ENCODE measurements around the gene COQ6. TPM values are rescaled to one million over a fixed set of nuclear protein-coding genes. Genes with fewer than 3 reads are reported as not detected.

COQ6 gene
- total RNA-seq (2022) (21.9 and 24.5 TPM in 2 replicates), Bru-seq, nascent RNA (percentile 67 among the genes with signal in this experiment), BruChase-seq, experiment 1, labeled RNA remaining after a 6-hour chase (percentile 63 among the genes with signal in this experiment), BruChase-seq, experiment 2, labeled RNA remaining after a 2-hour chase (percentile 61 among the genes with signal in this experiment)
- long read RNA-seq, transcript COQ6-201 (12 exons, 2,118 nt), result major isoform, 34 of 47 reads
- long read RNA-seq, partial matches to known transcripts, result 5 of 47 reads
- long read RNA-seq, other reads (novel, unspliced or antisense), result 8 of 47 reads

DNA sequence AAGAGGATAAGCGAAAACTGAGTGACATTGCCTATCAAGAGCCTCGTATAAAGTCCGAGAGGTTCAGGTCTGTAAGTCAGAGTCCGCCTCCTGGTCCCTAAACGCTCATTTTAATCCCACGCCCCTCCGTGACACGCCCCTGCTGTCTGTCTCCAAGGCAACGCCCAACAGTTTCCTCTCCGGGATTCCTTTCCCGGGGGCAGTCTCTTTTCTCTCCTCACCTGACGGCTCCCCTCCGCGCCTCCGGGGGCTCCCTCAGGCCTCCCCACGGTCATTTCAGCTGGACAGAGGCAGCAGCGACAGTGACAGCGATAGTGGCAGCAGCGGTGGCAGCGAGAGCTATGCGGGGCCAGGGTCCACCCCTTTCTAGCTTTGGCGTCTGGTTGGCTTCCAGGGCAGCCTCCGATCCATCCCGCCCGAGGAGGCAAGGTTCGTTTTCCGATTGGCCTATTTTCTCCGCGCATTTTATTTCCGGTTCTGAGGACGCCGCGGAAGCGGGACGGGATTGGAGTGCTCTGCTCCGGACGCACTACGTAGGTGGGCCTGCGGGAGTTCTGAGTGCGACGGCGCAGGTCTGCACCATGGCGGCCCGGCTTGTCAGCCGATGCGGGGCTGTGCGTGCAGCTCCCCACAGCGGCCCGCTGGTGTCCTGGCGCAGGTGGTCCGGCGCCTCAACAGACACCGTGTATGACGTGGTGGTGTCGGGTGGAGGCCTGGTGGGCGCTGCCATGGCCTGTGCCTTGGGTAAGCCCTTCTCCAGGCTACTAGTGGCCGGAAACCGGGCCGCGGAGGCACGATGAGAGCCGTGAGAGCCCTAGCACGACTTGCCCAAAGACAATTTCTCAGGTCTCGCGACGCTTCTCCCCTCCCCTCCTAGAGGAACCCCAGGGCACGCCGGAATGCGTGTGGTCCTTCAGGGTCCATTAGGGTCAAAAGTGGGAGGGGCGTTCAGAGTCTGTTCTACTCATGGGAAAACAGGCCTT, at the start of gene COQ6, which contains the start of gene FAM161B:
Gene COQ6 (plus strand): TSS at position 551 of the 983 bp plus-strand sequence. CDS start 31 bp downstream, at position 582.
Gene FAM161B (minus strand): TSS at position 343 of the 983 bp plus-strand sequence. CDS start 68 bp downstream, at position 275.
- H3K27ac Mint-ChIP-seq (ENCODE audit: unreplicated experiment), result peak within 1 kb of the TSS; percentile 53
- intact Hi-C loops (cut with micrococcal nuclease; ENCODE audit: unreplicated experiment), result no loop called here
- no peaks in the 10 kb centered on the region for H3K4me1 Mint-ChIP-seq (ENCODE audit: low read depth, unreplicated experiment)
- DNase-seq, result peak; percentile 93
- peak within 1 kb of the TSS; percentile 84 for H3K4me3 Mint-ChIP-seq (ENCODE audit: low read depth, unreplicated experiment)
- CTCF ChIA-PET, result no interaction called here
- no peaks in the 10 kb centered on the region for H3K27me3 Mint-ChIP-seq (ENCODE audit: unreplicated experiment)
- peaks cover 14% of the 10 kb centered on the region for H3K36me3 Mint-ChIP-seq (ENCODE audit: insufficient read depth, unreplicated experiment)
- BruUV-seq (replicated peaks), result no TSS peak
- no peaks in the 10 kb centered on the region for H3K9me3 Mint-ChIP-seq (ENCODE audit: low read depth, unreplicated experiment)
- TF ChIP-seq, protein P1, sequence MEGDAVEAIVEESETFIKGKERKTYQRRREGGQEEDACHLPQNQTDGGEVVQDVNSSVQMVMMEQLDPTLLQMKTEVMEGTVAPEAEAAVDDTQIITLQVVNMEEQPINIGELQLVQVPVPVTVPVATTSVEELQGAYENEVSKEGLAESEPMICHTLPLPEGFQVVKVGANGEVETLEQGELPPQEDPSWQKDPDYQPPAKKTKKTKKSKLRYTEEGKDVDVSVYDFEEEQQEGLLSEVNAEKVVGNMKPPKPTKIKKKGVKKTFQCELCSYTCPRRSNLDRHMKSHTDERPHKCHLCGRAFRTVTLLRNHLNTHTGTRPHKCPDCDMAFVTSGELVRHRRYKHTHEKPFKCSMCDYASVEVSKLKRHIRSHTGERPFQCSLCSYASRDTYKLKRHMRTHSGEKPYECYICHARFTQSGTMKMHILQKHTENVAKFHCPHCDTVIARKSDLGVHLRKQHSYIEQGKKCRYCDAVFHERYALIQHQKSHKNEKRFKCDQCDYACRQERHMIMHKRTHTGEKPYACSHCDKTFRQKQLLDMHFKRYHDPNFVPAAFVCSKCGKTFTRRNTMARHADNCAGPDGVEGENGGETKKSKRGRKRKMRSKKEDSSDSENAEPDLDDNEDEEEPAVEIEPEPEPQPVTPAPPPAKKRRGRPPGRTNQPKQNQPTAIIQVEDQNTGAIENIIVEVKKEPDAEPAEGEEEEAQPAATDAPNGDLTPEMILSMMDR (IDR thresholded peaks at IDR 0.05; ENCODE audit: unreplicated experiment), result no peak

DNA sequence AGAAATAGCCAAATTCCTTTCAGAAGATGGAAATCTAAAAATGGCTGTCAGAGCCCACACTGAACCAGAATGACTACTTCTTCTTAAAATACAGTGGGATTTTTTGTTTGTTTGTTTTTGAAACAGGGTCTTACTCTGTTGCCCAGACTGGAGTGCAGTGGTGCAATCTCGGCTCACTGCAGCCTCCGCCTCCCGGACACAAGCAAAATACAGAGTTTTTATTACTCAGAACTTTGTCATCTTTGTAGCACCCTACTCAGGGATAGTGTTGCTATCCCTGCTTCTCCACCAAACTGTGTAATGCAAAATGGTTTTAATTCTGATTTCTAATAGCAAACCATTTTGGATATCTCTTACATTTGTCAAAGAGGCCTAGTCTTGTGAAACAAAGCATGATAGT, 47.1 kb upstream of the COQ6 start:
- Mint-ChIP-seq H3K9me3 (ENCODE audit: low read depth, unreplicated experiment) (no peaks in the 10 kb centered on the region), H3K36me3 (ENCODE audit: insufficient read depth, unreplicated experiment) (peaks cover 25% of the 10 kb centered on the region), H3K27ac (ENCODE audit: unreplicated experiment) (no peak overlapping the region), H3K4me3 (ENCODE audit: low read depth, unreplicated experiment) (no peak overlapping the region), H3K27me3 (ENCODE audit: unreplicated experiment) (no peaks in the 10 kb centered on the region), H3K4me1 (ENCODE audit: low read depth, unreplicated experiment) (no peaks in the 10 kb centered on the region)
- no TSS peak for BruUV-seq (replicated peaks)
- no peak for DNase-seq
- TF ChIP-seq, protein P1 (IDR thresholded peaks at IDR 0.05; ENCODE audit: unreplicated experiment), result no peak
- intact Hi-C loops (cut with micrococcal nuclease; ENCODE audit: unreplicated experiment), result no loop called here
- CTCF ChIA-PET, result no interaction called here

DNA sequence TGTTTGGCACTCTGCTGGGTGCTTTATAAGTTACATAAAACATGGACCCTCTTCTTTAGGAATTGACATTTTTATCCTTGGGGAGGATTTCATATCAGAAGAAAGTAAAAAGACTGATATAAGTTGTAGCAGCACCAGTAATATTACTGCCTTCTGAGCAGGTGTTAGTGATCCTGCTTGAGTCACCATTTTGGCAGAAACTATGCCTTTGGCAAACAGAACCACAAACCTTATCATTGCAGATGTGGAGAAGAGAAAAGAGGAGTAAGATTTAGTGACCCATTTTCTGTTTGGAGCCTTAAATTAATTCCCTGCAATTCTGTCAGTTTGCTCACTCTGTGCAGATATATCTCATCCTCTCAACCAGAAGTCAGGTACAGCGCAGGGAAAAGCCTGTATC, 40.4 kb upstream of the COQ6 start:
- Mint-ChIP-seq H3K9me3 (ENCODE audit: low read depth, unreplicated experiment) (no peaks in the 10 kb centered on the region), H3K27ac (ENCODE audit: unreplicated experiment) (no peak overlapping the region), H3K4me1 (ENCODE audit: low read depth, unreplicated experiment) (no peaks in the 10 kb centered on the region), H3K27me3 (ENCODE audit: unreplicated experiment) (no peaks in the 10 kb centered on the region), H3K4me3 (ENCODE audit: low read depth, unreplicated experiment) (no peak overlapping the region), H3K36me3 (ENCODE audit: insufficient read depth, unreplicated experiment) (peaks cover 40% of the 10 kb centered on the region)
- CTCF ChIA-PET, result no interaction called here
- no peak for DNase-seq
- intact Hi-C loops (cut with micrococcal nuclease; ENCODE audit: unreplicated experiment), result no loop called here
- BruUV-seq (replicated peaks), result no TSS peak
- TF ChIP-seq, protein P1 (IDR thresholded peaks at IDR 0.05; ENCODE audit: unreplicated experiment), result no peak

DNA sequence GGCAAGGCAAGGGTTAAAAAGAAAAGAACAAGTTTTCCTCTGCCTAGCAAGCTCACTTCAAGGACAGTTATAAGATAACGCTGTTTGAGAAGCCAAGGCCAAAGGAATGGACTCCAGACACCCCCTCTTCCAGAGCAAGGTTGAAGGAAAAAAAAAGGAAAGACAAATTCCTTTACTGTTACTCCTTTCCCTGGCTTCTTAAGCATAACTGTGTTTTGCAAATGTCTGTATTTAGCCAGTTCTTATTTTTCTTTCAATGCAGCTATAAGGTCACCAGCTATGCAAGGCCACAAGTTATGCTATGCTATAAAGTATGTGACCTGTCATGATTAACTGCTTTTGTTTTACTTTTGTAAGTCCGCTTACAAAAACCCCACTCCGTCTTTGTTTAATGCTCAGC, 36.8 kb upstream of the COQ6 start:
- no TSS peak for BruUV-seq (replicated peaks)
- CTCF ChIA-PET, result no interaction called here

More for the DNA sequence above, 36.8 kb upstream of the COQ6 start:
- Mint-ChIP-seq H3K4me1 (ENCODE audit: low read depth, unreplicated experiment) (no peaks in the 10 kb centered on the region), H3K36me3 (ENCODE audit: insufficient read depth, unreplicated experiment) (peaks cover 24% of the 10 kb centered on the region), H3K4me3 (ENCODE audit: low read depth, unreplicated experiment) (no peak overlapping the region), H3K9me3 (ENCODE audit: low read depth, unreplicated experiment) (no peaks in the 10 kb centered on the region), H3K27me3 (ENCODE audit: unreplicated experiment) (no peaks in the 10 kb centered on the region), H3K27ac (ENCODE audit: unreplicated experiment) (no peak overlapping the region)
- intact Hi-C loops (cut with micrococcal nuclease; ENCODE audit: unreplicated experiment), result no loop called here
- TF ChIP-seq, protein P1 (IDR thresholded peaks at IDR 0.05; ENCODE audit: unreplicated experiment), result no peak
- no peak for DNase-seq

Data from Calu3 (cell line).